Osteoblast (primary cell): ENCODE results near the gene RPS17. TPM values are rescaled to one million over a fixed set of nuclear protein-coding genes. Genes with fewer than 3 reads are reported as not detected.

ENCODE experiments used
- DNase-seq: peaks from one replicate; pipeline ENCODE4 v3.0.0; 2011; ENCODE audit warnings: low spot score, mixed read lengths; ENCODE audit not compliant: insufficient read length; ENCODE audit errors: missing footprints
- H2AFZ ChIP-seq: 2 replicates; pipeline ENCODE4 v1.6.0; 2011; ENCODE audit warnings: mild to moderate bottlenecking, low read length
- H3K27ac ChIP-seq: 2 replicates; pipeline ENCODE4 v1.5.1; 2011; ENCODE audit warnings: mild to moderate bottlenecking, low read depth, low read length, moderate library complexity
- H3K27me3 ChIP-seq: 2 replicates; pipeline ENCODE4 v1.6.0; 2012; ENCODE audit warnings: mild to moderate bottlenecking, control low read depth, inconsistent platforms, low read length, moderate library complexity; ENCODE audit not compliant: insufficient read depth
- H3K36me3 ChIP-seq: 2 replicates; pipeline ENCODE4 v1.5.1; 2011; ENCODE audit warnings: mild to moderate bottlenecking, low read length, control low read depth, moderate library complexity; ENCODE audit not compliant: insufficient read depth
- H3K4me1 ChIP-seq: 2 replicates; pipeline ENCODE4 v1.5.1; 2011; ENCODE audit warnings: mild to moderate bottlenecking, low read length, control low read depth, moderate library complexity; ENCODE audit not compliant: insufficient read depth
- H3K4me2 ChIP-seq: 2 replicates; pipeline ENCODE4 v1.6.0; 2011; ENCODE audit warnings: mild to moderate bottlenecking, low read length; ENCODE audit not compliant: insufficient read depth
- H3K4me3 ChIP-seq: fragments of 200-600 bp; sonication (generic); 3 replicates; pipeline ENCODE4 v1.5.1; 2012; ENCODE audit warnings: mild to moderate bottlenecking, low read length, inconsistent platforms; ENCODE audit not compliant: insufficient read depth
- H3K79me2 ChIP-seq: 2 replicates; pipeline ENCODE4 v1.6.0; 2012; ENCODE audit warnings: mild to moderate bottlenecking, low read length, control low read depth, inconsistent platforms; ENCODE audit not compliant: insufficient read depth
- H3K9me3 ChIP-seq: 2 replicates; pipeline ENCODE4 v1.5.1; 2011; ENCODE audit warnings: low read depth, low read length, control low read depth
- H4K20me1 ChIP-seq: 2 replicates; pipeline ENCODE4 v1.6.0; 2012; ENCODE audit warnings: mild to moderate bottlenecking, low read length, control low read depth; ENCODE audit not compliant: insufficient read depth
- total RNA-seq: library from RNA; depleted of rRNA; stranded (reverse); fragments of >200 nt; gene quantifications from 2 replicates; pipeline ENCODE4 v1.2.3, GENCODE V29; 2012
- TF ChIP-seq, protein P1 (sequence below): IDR thresholded peaks from 2 replicates; pipeline ENCODE4 v1.5.1; 2011; ENCODE audit warnings: mild to moderate bottlenecking, low read depth, low read length, moderate library complexity; ENCODE audit errors: extremely low read depth

RPS17 gene
- total RNA-seq, 1 donor = 1,188 TPM

- H3K36me3 ChIP-seq = no peaks in the 10 kb centered on the region
- no peak overlapping the region for H3K4me3 ChIP-seq
These were observed 14.1 kb upstream of the RPS17 start for GRCh38 chr15:82554351-82554750.

GRCh38 chr15:82553846-82554245 is 13.6 kb upstream of the RPS17 start:
- no peaks in the 10 kb centered on the region for H3K9me3 ChIP-seq
- no peaks in the 10 kb centered on the region for H3K27me3 ChIP-seq
- no peaks in the 10 kb centered on the region for H3K79me2 ChIP-seq
- H3K27ac ChIP-seq = no peak overlapping the region
- H3K4me1 ChIP-seq = peaks cover 17% of the 10 kb centered on the region
- no peaks in the 10 kb centered on the region for H3K36me3 ChIP-seq
- no peak for DNase-seq
- H2AFZ ChIP-seq = no peak overlapping the region
- TF ChIP-seq, protein P1, sequence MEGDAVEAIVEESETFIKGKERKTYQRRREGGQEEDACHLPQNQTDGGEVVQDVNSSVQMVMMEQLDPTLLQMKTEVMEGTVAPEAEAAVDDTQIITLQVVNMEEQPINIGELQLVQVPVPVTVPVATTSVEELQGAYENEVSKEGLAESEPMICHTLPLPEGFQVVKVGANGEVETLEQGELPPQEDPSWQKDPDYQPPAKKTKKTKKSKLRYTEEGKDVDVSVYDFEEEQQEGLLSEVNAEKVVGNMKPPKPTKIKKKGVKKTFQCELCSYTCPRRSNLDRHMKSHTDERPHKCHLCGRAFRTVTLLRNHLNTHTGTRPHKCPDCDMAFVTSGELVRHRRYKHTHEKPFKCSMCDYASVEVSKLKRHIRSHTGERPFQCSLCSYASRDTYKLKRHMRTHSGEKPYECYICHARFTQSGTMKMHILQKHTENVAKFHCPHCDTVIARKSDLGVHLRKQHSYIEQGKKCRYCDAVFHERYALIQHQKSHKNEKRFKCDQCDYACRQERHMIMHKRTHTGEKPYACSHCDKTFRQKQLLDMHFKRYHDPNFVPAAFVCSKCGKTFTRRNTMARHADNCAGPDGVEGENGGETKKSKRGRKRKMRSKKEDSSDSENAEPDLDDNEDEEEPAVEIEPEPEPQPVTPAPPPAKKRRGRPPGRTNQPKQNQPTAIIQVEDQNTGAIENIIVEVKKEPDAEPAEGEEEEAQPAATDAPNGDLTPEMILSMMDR = no peak
- no peak overlapping the region for H3K4me2 ChIP-seq
- no peak overlapping the region for H3K4me3 ChIP-seq
- no peaks in the 10 kb centered on the region for H4K20me1 ChIP-seq

More at GRCh38 chr15:82554351-82554750, 14.1 kb upstream of the RPS17 start:
- H3K79me2 ChIP-seq = no peaks in the 10 kb centered on the region
- peak overlapping the region; percentile 33 for H3K27ac ChIP-seq
- peaks cover 17% of the 10 kb centered on the region for H3K4me1 ChIP-seq
- no peak overlapping the region for H2AFZ ChIP-seq
- no peaks in the 10 kb centered on the region for H3K27me3 ChIP-seq
- TF ChIP-seq, protein P1 = no peak
- H3K9me3 ChIP-seq = no peaks in the 10 kb centered on the region
- H4K20me1 ChIP-seq = no peaks in the 10 kb centered on the region
- DNase-seq = no peak
- H3K4me2 ChIP-seq = peak overlapping the region; percentile 7

DNA sequence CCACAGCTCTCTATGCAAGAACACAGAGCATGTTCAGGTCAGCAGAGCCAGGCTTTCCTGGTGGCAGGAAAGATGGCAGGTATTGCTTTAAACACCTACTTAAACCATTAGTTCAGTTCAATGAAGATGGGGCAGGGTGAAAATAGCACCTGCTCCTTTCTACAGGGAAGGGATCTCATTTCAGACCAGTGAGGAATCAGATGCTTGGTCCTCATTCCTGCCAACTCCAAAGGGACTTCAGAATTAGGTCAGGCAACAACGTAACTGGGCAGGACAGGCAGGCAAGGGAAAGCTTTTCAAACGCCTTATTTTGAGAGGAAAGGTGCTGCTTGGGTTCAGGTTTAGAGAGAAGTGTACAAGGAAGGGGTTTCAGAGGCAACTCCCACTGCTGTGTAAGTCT is 12.6 kb upstream of the RPS17 start:
- H3K4me2 ChIP-seq = no peak overlapping the region
- H3K27ac ChIP-seq = no peak overlapping the region
- no peaks in the 10 kb centered on the region for H3K9me3 ChIP-seq
- H3K27me3 ChIP-seq = no peaks in the 10 kb centered on the region
- TF ChIP-seq, protein P1 = no peak
- H2AFZ ChIP-seq = no peak overlapping the region
- DNase-seq = no peak
- H3K36me3 ChIP-seq = no peaks in the 10 kb centered on the region
- no peaks in the 10 kb centered on the region for H4K20me1 ChIP-seq
- no peaks in the 10 kb centered on the region for H3K79me2 ChIP-seq
- no peak overlapping the region for H3K4me3 ChIP-seq
- H3K4me1 ChIP-seq = peaks cover 19% of the 10 kb centered on the region

- Histone ChIP-seq H3K4me1 (peaks cover 19% of the 10 kb centered on the region), H3K36me3 (no peaks in the 10 kb centered on the region), H3K4me3 (no peak overlapping the region), H3K27ac (no peak overlapping the region), H4K20me1 (no peaks in the 10 kb centered on the region), H3K9me3 (no peaks in the 10 kb centered on the region), H2AFZ (no peak overlapping the region), H3K27me3 (no peaks in the 10 kb centered on the region), H3K79me2 (no peaks in the 10 kb centered on the region), H3K4me2 (no peak overlapping the region)
- no peak for DNase-seq
- TF ChIP-seq, protein P1 = no peak
These were observed 11.5 kb upstream of the RPS17 start for GRCh38 chr15:82551646-82552247.
